Bronchial epithelial cell (primary cell): ENCODE results near the gene ROR2. TPM values are rescaled to one million over a fixed set of nuclear protein-coding genes. Genes with fewer than 3 reads are reported as not detected.

ENCODE experiments used
- DNase-seq: peaks from one replicate; pipeline ENCODE4 v3.0.0-alpha.2; 2010; ENCODE audit warnings: low read depth
- FAIRE-seq: peaks from 2 replicates; lab custom pipeline; 2011; peaks lifted over from hg19 to GRCh38; lab: Jason Lieb, UNC
- H3K27me3 ChIP-seq: 2 replicates; pipeline ENCODE4 v1.5.1; 2011; ENCODE audit warnings: low read length; ENCODE audit not compliant: control insufficient read depth, insufficient read depth
- H3K36me3 ChIP-seq: 2 replicates; pipeline ENCODE4 v1.5.1; 2011; ENCODE audit warnings: low read length; ENCODE audit not compliant: control insufficient read depth, insufficient read depth
- H3K4me3 ChIP-seq: 2 replicates; pipeline ENCODE4 v1.5.1; 2011; ENCODE audit warnings: mild to moderate bottlenecking, low read depth, low read length, control low read depth
- total RNA-seq: library from RNA; depleted of rRNA; stranded (reverse); fragments of >200 nt; gene quantifications from 2 replicates; pipeline ENCODE4 v1.2.1, GENCODE V29; 2014
- TF ChIP-seq, protein P1 (sequence below): IDR thresholded peaks from 2 replicates; pipeline ENCODE4 v1.5.1; 2011; ENCODE audit warnings: mild to moderate bottlenecking, moderate library complexity, low read length, control low read depth, inconsistent platforms; ENCODE audit not compliant: insufficient read depth, severe bottlenecking

The ROR2 gene
- total RNA-seq, 1 donor from 2014 or later: 0.26 TPM

DNA sequence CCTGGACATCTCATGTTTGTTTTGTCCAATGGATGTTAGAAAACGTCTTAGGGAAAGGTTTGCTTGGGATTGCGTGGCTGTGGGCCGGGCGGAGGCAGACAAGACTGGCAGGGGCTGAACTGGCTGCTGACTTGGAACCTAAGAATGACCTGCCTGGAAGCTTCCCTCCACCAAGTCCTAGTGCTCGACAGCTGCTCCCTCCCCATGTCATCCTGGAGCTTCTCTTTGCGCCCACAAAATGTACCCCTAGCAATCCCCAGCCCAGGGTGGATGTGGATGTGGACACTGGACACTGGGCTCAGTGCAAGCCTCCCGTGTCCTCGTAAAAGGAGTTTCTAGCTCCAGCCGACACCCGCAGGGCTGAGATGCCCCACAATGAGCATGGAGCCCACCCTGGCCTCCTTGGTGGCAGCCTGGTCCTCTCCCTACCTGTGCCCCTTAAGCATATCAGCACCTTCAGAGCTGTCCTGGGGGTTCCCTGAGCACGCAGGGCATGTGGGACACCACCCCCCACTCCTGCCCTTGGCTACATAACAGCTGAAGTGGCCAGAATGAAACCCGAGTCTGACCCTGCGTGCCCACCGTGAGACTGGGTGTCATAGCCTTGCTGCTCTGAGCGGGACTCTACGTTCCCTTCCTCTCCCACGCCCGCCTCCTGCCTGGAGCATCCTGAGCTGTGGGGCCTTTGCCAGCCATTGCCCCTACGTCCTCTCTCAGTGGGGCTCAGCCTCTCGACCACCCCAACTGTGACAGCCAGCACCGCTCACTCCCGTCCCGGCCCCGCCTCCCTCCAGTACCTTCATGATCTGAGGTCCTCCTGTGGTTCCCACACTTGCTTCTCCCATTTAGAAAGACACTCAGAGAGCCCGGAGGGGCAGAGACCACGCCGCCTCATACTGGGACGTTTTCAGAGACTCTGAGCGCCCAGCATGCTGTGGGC is 180.8 kb downstream of the ROR2 start:
- no peak overlapping the region for H3K4me3 ChIP-seq
- TF ChIP-seq, protein P1, sequence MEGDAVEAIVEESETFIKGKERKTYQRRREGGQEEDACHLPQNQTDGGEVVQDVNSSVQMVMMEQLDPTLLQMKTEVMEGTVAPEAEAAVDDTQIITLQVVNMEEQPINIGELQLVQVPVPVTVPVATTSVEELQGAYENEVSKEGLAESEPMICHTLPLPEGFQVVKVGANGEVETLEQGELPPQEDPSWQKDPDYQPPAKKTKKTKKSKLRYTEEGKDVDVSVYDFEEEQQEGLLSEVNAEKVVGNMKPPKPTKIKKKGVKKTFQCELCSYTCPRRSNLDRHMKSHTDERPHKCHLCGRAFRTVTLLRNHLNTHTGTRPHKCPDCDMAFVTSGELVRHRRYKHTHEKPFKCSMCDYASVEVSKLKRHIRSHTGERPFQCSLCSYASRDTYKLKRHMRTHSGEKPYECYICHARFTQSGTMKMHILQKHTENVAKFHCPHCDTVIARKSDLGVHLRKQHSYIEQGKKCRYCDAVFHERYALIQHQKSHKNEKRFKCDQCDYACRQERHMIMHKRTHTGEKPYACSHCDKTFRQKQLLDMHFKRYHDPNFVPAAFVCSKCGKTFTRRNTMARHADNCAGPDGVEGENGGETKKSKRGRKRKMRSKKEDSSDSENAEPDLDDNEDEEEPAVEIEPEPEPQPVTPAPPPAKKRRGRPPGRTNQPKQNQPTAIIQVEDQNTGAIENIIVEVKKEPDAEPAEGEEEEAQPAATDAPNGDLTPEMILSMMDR: no peak
- no peaks in the 10 kb centered on the region for H3K27me3 ChIP-seq
- no peaks in the 10 kb centered on the region for H3K36me3 ChIP-seq
- no peak for FAIRE-seq
- DNase-seq: no peak

GRCh38 chr9:91768507-91768906 is 181.5 kb downstream of the ROR2 start:
- H3K36me3 ChIP-seq: no peaks in the 10 kb centered on the region
- DNase-seq (no peak), FAIRE-seq (no peak)
- no peaks in the 10 kb centered on the region for H3K27me3 ChIP-seq
- H3K4me3 ChIP-seq: no peak overlapping the region
- TF ChIP-seq, protein P1: no peak

DNA sequence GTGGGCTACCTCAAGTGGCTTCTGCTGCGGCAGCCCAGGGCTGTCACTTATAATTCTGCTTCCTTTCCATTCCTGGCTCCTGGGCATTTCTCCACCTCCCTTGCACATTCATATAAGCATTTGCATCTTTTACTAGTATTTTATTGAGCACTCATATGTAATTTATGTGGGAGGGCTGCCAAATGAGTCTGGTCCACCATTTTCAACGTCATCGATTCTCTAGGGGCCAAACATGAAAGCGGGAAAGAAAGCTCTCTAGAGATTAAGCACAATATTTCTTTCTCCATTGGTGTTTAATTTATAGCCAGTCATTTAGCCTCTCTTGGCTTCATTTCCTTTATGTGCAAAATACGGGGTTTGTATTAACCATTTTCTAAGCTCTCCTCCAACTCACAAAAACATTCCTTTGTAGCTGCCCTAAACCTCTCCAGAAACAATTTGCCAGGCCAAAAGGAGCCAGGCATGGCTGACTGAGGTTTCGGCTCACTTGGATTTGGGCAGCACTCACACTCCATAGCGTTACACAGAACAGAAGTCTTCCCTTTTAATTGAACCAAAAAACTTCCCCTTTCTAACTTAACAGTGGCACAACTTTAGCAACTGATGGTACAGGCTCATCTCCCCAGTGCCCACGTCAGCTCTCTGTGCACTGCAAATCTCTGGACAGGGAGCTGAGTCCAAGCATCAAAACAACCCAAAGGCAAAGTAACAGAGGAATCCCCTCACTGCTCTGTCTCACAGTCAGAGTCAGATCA is 183.5 kb downstream of the ROR2 start:
- TF ChIP-seq, protein P1: no peak
- H3K27me3 ChIP-seq: no peaks in the 10 kb centered on the region
- no peaks in the 10 kb centered on the region for H3K36me3 ChIP-seq
- DNase-seq (no peak), FAIRE-seq (no peak)
- H3K4me3 ChIP-seq: no peak overlapping the region

GRCh38 chr9:91765296-91765695 is 184.7 kb downstream of the ROR2 start:
- no peak for FAIRE-seq
- H3K27me3 ChIP-seq: no peaks in the 10 kb centered on the region

DNA sequence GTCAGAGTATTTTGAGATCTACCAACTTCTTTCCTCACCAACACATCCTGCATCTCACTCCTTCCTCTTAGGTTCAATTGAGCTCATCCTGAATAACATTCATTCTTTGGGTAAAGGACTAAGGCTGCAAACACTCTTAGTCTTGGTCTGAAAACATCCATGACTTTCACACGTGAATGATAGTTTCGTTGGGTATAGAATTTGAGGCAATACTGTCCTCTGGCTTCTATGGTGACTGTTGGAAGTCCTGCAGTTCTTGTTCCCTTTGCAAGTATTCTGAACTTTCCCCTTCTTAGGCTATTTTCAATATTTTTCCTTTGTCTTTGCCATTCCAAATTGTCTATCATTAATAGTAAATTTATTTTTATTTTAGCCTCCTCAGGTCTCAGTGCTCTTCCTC is 185.4 kb downstream of the ROR2 start:
- TF ChIP-seq, protein P1: no peak
- DNase-seq: no peak
- H3K27me3 ChIP-seq: no peaks in the 10 kb centered on the region
- no peaks in the 10 kb centered on the region for H3K36me3 ChIP-seq
- FAIRE-seq: no peak
- H3K4me3 ChIP-seq: no peak overlapping the region

More at GRCh38 chr9:91765296-91765695, 184.7 kb downstream of the ROR2 start:
- TF ChIP-seq, protein P1: no peak
- DNase-seq: no peak
- Histone ChIP-seq H3K36me3 (no peaks in the 10 kb centered on the region), H3K4me3 (no peak overlapping the region)
